GM19328 (cell line): Measurements from ENCODE around the gene ATP8B4.
"Not testable (repeated sequence)": the region's sequence is repeated elsewhere in the genome, so short reads cannot be mapped to it uniquely, and the experiment has no call there.

Experiments used
- ATAC-seq: cut with Tn5 transposase; IDR thresholded peaks from one replicate; pipeline ENCODE4 v1.9.1; 2021; ENCODE audit warnings: mild to moderate bottlenecking, moderate library complexity; ENCODE audit not compliant: unreplicated experiment

The ATP8B4 gene

GRCh38 chr15:50109076-50109987, 9.7 kb downstream of the ATP8B4 start:
- no peak for ATAC-seq

GRCh38 chr15:50108461-50108860, 10.6 kb downstream of the ATP8B4 start:
- ATAC-seq, result no peak

GRCh38 chr15:50107591-50108408, 11.2 kb downstream of the ATP8B4 start:
- peak; percentile 82 for ATAC-seq

GRCh38 chr15:50107157-50107556, 11.9 kb downstream of the ATP8B4 start:
- ATAC-seq, result no peak

GRCh38 chr15:50106457-50106856, 12.6 kb downstream of the ATP8B4 start:
- ATAC-seq, result no peak

GRCh38 chr15:50100486-50100885, 18.5 kb downstream of the ATP8B4 start:
- ATAC-seq, result no peak

GRCh38 chr15:50098545-50098944, 20.5 kb downstream of the ATP8B4 start:
- no peak for ATAC-seq

- ATAC-seq, result no peak
Observed at GRCh38 chr15:50095938-50096821, 22.9 kb downstream of the ATP8B4 start.

- not testable (repeated sequence) for ATAC-seq
Observed at GRCh38 chr15:50089386-50089785, 29.6 kb downstream of the ATP8B4 start.

GRCh38 chr15:50084932-50085331, 34.1 kb downstream of the ATP8B4 start:
- ATAC-seq, result no peak

- ATAC-seq, result no peak
Observed at GRCh38 chr15:50083424-50084025, 35.5 kb downstream of the ATP8B4 start.

GRCh38 chr15:50082066-50082465, 37.0 kb downstream of the ATP8B4 start:
- no peak for ATAC-seq

GRCh38 chr15:50077651-50078050, 41.4 kb downstream of the ATP8B4 start:
- ATAC-seq, result no peak

- no peak for ATAC-seq
Observed at GRCh38 chr15:50077176-50077575, 41.9 kb downstream of the ATP8B4 start.

GRCh38 chr15:50075319-50075718, 43.7 kb downstream of the ATP8B4 start:
- no peak for ATAC-seq

- ATAC-seq, result no peak
Observed at GRCh38 chr15:50071551-50072258, 47.3 kb downstream of the ATP8B4 start.

- no peak for ATAC-seq
Observed at GRCh38 chr15:50068016-50068415, 51.0 kb downstream of the ATP8B4 start.

- no peak for ATAC-seq
Observed at GRCh38 chr15:50067254-50067653, 51.8 kb downstream of the ATP8B4 start.

- no peak for ATAC-seq
Observed at GRCh38 chr15:50066666-50067065, 52.4 kb downstream of the ATP8B4 start.

- no peak for ATAC-seq
Observed at GRCh38 chr15:50066202-50066601, 52.8 kb downstream of the ATP8B4 start.
